Uterus (tissue), 2 donors: ENCODE results near the gene ERI2.

Source experiments
- CTCF ChIP-seq, 4 experiments: fragments of 200-600 bp in 2 of 4; fragments of 450-650 bp in 2 of 4; sonication (generic) in 2 of 4; IDR thresholded peaks; one replicate each; pipeline ENCODE4 v1.5.1; 2016 to 2019; ENCODE audit warnings: antibody characterized with exemption in 4 of 4, mild to moderate bottlenecking in 2 of 4, moderate library complexity in 1 of 4
- POLR2A ChIP-seq, 2 donors: fragments of 450-650 bp; IDR thresholded peaks; one replicate each; pipeline ENCODE4 v1.6.1; 2016; ENCODE audit warnings: antibody characterized with exemption in 2 of 2, mild to moderate bottlenecking in 1 of 2, moderate library complexity in 1 of 2

- TF ChIP-seq CTCF (IDR thresholded peaks at IDR 0.05): no peak
- TF ChIP-seq POLR2A (IDR thresholded peaks at IDR 0.05): no peak
These were observed 45.9 kb downstream of the ERI2 start for GRCh38 chr16:20760346-20760745.
